Activated T-helper 9 cell treated with anti-CD3 and anti-CD28 coated beads, Interleukin-2, amount 50 U/mL, for 16 hours (primary cell): ENCODE measurements around the gene AMOTL2.

Source experiments
- DNase-seq: peaks from one replicate; pipeline ENCODE4 v3.0.0-alpha.2; 2020; ENCODE audit warnings: low read depth

AMOTL2 gene

DNA sequence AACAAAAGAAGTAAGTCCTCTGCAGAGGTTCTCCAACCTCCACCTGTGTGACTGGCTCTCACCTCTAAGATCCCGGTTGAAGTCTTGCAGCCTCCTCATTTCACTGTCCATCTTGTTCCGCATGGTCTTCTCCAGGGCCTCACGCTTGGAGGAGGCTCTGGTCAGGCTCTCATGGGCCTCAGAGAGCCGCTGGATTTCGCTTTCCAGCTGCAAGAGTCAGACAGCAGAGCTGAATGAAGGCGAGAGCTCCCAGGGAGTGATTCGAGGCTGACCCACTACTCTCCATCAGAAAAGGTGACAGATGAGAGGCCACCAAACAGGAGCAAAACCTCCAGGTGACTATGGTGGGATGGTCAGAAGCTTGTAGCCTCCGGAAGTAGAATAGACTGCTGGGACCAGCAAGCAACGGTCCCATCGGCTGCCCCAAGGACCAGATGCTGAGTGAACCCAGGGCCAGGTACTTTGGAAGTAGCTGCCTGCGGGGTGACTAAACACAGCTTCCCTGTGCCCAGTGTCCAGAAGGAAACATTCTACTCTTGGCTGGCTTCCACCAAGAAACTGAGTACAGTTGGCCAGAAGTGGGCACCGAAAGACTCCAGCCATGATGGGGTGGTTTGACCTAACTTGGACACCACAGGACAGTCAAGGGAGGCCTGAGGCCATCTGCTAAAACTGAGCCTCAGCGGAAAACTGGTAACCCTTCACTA lies 7.9 kb downstream of the AMOTL2 start:
- DNase-seq, result no peak

DNA sequence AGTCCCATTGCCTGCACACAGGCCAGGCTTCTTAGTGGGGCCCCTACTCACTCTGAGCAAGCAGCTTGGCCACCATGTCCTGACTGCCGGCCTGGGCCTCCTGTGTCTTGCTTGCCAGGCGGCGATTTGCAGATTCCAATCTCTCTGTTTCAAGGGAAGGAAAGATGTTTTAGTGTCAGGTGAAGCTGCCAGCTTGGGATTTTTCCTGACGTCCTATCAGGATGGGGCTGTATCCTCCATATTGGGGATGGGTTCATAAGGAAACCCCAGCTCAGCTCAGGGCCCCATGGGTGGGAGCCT lies 8.5 kb downstream of the AMOTL2 start:
- no peak for DNase-seq

DNA sequence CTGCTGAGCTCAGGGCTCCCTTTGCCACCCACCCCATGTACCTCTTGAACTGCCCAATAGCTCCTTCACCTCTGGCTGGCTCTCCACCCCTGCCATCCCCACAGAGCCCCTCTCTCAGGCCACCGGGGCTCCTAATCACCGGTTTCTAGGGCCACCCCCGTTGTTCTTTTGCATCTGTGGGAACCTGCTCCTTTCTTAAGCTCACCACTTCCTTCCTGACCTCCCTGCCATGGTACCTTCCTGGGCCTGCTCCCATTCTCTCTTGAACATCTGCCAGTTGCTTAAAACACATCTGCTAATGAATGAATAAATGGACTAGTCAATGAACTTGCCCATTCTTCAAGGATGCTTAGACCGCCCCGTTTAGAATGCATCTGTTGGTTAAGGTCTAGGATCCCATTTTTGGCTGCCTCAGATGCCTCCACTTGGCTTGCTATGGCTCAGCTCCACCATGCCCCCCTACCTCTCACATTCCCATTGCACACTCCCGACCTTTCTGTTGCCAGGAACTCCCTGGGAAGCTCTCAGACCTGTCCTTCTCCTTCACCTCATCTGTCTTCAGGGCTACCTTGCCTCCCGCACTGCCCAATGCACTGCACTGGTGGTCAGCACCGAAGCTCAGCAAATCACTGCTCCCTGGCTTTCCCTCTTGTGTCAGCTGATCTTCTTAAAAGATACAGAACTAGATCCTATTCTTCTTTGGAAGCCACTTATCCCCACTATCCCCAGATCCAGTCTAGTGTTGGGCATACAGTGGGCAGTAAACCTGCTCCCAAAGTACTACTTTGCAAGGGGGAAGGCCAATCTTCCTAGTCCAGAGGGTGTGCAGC lies 9.1 kb downstream of the AMOTL2 start:
- DNase-seq, result no peak

DNA sequence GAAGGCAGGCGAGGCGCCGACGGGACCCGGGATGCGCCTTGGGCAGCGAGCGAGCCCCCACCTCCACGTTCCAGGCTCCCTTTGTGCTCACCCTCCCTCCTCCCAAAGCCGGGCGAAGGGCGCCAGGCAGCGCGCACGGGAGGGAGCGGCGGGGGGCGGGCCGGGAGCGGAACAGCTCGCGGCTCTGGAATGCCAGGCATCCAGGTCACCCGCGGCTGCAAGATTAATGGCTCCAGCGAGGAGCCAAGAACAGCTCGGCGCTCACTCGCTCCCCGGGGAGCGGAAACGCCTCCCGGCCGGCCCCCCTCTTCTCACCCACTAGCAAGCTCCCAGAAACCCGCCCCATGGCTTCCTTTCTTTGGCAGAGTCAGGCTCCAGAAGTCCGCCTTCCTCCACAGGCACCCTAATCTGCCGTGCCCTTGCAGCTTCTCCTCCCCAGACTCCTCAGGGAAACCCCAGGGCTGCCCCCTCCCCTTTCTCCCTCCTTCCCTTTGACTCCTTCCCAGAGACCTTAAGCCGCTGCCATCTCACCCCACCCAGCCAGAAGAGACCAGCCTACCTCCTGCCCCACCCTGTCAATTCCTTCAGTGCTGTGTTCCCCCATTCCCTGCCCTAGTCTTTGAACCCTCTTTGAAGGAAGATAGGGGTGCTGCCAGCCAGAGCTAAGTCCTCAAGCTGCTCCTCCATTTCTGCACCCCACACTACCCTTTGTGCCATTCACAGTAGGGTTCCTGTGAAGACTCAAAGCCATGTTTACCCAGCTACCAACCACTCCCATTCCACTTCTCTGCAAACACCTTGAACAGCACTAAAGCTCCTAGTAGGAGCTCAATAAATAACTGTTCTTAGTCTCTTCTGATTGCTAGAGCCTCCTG lies 9.9 kb downstream of the AMOTL2 start:
- no peak for DNase-seq

DNA sequence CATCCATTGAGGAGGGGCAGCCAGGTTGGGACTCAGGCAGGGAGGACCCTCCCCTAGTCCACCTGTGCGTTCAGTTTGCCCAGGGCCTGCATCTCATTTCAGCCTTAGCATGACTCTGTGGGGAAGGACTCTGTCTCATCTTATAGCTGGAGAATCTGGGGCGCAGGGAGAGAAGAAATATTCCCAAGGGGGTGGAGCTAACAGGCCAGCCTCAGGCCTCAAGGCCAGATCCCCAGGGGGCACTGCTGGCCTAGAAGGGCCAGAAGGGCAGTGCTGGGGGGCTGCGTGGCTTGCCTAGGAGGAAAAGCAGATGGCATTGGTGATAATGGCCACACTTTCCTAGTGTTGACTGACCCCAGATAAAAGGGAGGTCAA lies 10.9 kb downstream of the AMOTL2 start:
- DNase-seq, result no peak

DNA sequence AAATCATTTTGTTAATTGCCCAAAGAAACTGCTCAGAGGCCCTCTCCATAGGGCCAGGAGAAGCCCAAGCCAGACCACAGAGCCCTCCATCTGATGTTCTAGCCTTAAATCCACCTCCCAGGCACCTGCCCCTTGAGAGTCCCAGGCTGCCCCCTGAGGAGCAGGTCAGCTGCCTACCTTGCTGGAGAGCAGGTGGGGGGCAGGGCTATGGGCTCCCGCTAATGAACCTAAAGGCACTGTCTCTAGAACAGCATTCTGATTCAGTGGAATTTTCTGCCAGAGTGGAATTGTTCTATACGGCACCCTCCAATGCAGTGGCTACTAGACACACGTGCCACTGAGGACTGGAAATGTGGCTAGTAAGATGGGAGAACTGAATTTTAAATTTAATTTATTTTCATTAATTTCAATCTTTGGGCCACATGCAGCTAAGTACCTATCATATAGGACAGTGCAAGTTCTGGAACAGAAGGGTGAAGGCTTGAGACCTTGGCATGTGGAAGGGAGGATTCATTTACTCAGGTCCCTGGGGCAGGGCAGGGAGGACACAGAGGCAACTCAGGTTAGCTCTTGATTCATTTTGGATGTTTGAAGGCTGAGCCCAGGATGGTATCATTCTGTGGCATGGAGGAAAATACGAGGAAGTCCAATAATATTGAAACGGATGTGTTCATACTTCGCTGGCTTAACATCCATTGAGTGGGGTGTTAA lies 11.4 kb downstream of the AMOTL2 start:
- DNase-seq, result no peak

DNA sequence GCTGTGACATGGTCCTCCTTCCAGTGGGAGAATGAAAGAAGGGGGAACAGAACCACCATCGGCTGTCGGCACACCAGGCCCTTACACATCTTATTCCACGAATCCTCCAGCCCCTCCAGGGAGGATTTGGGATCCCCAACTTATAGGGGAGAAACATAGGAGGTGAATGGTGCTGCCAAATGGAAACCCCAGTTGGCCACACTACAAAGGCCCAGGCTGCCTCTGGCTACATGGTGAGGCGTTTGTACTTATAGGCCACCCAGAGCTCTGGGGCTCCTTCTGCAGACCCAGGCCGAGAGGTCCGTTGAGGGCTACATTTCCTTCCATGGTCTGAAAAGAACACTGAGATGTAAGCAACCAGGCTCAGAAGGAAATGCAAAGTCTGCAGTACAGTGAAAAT lies 12.0 kb downstream of the AMOTL2 start:
- DNase-seq, result no peak

DNA sequence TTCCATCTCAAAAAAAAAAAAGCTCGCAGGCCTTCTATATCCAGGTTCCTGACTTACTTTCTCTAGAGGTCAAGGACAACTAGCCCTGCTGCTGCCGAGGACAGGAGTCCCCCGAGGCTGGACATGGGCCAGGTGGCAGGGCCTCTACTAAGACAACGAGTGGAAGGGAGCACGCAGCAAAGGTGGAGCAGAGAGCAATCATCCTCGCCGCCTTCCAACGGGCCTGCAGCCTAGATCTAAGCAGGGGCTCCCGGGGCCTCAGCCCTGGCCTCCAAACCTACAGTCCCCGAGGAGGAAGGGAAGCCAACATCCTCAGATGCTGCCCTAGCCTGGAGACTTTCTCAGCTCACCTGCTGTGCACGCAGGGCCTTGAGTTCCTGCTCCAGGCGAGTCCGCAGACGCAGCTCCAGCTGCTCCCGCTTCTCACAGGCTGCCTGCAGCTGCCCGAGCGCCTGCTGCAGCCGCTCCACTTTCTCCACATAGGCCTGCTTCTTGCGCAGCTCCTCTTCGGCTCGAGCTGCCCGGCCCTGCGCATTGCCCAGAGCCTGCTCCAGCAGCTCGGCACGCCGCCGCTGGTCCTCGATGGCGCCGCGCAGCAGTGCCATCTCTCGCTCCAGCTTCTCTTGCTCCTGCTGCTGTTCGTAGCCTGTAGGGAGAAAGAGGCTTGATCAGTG lies 12.9 kb downstream of the AMOTL2 start:
- no peak for DNase-seq

DNA sequence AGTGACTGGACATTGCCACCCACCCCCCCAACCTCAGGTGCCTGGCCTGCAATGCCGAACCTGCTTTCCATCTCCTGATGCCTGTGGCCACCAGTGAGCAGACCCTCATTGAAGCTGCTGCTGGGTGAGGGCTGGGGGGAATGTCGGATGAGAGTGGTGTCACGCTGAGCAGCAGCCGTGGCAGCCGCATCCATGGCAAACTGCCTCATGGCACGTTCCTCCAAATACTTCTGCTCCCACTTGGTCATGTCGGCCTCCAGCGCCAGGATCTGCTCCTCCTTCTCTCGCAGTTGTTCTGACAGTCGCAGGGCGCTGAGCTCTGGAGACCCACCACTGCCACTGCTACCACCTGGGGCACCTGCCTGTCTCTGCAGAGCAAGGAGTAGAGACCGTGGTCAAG lies 14.2 kb downstream of the AMOTL2 start:
- no peak for DNase-seq

DNA sequence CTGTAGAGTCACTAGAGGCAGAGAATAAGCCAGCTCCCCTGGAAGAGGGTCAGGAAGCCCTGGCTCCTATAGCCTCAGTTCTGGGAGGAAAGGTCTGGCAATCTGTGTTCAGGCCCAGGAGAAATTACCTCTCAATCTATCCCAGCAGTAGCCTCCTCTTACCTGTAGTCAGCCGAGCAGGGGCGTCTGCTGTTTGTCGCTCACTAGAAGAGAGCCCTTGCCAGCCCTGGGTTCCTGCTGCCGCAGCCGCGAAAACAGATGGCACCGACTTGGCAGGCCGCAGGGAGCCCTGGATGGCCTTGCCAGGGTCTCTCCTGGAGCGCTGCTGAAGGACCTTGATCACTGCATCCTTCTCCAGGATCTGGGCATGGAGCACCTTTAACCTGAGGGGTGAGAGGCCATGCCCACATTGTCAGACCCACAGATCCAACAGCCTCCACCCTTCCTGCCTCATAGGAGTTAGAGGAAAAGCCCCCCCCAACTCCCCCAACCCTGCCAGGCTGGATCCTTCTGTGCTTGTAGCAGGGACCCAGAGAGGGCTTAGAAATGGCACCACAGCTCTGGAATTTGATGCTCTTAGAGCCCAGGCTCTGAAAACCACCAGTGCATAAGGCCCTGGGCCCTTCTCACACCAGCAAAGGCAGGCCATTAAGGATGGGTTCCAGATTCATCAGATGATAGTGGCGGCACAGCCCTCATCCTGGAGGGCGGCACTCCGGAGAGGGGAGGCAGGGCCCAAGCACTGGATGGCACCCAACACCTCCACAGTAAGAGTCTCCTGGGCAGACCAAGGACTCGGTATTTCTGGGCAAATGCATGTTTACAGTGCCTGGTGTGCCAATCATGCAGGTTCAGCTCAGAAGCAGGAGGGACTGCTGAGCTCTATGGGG lies 14.9 kb downstream of the AMOTL2 start:
- no peak for DNase-seq

DNA sequence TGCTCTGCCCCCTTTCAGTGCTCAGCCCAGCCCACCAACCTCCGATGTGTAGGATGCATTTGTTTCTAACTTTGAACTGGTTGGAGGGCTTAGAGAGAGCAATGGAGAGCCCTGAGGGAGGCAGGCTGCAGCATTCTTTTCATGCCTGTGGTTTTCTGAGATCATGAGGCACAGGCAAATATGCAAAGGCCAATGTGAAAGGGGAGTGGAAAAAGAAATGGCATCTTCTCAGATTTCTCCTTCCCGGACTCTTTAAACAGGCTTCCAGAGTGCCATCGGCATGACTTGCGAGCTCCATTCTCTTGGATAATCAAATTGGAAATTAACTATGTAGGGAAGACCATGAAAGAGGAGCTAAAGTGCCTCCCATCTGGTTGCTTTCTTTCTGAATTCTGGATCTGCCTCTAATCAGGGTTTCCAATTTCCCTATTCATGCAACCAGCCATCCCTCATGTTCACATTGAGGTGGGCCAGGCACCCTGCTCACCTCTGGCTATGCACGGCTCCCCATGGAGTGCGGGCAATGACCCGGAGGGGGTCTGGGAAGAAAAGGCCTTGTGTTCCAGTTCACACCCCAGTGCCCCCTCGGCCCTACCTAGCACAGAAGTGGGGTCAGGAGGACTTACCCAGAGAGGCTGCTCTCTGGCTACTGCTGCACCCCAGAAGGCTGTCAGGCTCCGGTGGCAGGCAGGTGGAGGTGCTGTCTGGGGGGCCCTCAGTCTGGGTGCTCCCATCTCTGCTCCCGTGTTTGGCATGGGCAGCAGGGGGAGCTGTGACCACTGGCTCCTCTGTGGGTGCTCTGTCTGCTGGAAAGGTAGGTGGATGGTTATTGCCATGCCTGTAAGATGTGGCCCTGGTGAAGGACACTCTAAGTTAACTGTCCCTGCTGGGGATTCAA lies 16.1 kb downstream of the AMOTL2 start:
- DNase-seq, result no peak

DNA sequence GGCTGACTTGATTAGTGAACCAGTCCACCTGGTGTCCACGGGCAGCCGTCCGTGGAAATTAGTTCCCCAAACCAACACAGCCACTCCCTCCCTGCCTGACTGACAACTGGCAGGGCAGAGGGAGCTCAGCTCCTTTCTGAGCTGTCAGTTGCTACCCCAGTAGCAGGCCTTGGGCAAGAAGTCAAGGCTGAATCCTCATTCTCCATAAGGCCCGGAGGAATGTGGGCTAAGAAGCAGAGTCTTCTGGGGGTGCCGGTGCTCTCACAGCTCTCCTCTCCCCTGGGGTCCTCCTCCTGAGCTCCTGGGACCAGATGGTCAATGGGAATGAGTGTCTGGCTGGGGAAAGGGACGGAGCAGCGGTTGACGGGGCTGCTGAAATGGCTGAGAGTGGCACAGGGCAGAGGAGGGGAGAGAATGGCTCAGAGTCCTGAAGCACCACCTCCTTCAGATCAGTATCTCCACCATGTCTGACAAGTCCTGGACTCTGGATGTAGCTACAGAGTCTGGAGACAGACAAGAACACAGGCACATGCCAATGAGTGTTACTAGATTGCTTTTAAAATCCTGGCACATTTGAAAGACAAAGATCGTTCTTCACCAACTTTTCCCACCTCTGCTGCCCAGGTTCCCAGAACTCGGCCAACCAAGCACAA lies 16.9 kb downstream of the AMOTL2 start:
- DNase-seq, result no peak

DNA sequence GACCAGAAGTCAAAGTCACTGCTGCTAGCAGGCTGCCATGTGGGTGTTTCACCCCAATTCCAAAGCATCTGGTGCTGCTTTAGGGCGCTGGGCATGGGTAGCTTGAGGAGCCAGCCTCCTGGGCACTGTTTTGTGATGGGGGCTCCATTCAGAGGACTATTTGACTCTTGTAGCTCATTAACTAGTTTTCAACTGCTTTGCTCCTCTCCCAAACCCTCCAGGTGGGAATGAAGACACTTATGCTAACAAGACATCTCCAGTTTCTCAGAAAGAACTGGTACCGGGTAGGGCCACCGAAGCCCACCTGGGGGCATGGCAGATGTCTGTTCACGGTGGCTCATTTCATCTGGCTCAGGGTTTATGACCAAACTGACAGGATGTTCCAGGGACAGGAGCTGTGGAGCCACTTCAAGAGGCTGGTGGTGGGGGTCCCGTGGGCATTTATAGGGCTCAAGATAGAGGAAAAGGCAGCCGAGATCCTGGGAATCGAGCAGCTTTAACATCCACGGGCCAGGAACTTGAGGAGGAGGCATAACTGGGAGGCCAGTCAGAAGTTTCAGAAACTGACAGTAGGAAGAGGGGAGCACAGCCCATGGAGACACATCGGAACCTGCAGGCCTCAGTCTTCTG lies 17.7 kb downstream of the AMOTL2 start:
- DNase-seq, result no peak

DNA sequence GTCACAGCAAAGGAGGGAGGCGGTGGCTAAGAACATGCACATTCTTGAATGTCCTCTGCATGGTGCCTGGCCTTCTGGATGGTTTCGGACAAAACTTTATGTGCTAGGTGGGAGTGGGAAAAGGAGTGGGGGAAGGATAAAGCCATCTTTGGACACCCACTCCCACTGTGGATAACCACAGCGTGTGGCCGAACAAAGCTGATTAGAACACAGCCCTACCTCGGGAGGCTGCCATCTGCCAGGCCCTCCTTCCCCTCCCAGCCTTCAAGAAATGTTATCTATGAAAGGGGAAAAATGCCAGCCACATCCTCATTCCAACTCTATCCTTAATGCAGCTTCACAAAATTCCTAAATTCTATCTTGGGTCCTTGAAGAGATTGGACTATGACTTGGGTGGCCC lies 18.8 kb downstream of the AMOTL2 start:
- DNase-seq, result no peak

DNA sequence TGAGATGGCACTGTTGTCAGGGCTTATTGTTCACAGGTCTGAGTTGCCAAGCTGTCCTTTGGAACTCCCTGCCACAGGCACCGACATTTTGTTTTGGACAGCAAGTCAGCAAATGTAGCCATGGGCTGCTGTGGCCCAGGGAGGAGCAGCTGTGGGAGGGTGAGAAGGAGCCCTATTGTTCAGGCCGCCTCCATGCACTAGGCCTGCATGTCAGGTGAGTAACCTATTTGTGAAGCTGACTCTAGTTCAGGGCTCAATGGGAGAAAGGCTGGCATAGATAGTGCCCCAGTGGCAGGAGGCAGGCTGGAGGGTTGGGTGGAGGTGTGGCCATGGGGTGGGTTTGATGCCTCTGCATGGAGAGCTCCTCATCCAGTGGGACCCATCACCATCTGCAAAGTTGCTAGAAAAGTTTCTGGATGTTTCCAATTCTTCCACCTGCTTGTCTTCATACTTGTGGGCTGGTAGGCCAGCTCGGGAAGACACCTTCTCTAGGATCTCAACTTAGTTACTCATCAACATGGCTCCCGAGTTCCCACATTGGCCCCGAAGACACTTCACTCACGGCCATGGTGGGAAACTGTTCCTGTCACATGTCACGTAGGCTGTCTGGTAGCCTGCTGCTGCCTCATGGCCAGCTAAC lies 19.5 kb downstream of the AMOTL2 start:
- DNase-seq, result no peak

DNA sequence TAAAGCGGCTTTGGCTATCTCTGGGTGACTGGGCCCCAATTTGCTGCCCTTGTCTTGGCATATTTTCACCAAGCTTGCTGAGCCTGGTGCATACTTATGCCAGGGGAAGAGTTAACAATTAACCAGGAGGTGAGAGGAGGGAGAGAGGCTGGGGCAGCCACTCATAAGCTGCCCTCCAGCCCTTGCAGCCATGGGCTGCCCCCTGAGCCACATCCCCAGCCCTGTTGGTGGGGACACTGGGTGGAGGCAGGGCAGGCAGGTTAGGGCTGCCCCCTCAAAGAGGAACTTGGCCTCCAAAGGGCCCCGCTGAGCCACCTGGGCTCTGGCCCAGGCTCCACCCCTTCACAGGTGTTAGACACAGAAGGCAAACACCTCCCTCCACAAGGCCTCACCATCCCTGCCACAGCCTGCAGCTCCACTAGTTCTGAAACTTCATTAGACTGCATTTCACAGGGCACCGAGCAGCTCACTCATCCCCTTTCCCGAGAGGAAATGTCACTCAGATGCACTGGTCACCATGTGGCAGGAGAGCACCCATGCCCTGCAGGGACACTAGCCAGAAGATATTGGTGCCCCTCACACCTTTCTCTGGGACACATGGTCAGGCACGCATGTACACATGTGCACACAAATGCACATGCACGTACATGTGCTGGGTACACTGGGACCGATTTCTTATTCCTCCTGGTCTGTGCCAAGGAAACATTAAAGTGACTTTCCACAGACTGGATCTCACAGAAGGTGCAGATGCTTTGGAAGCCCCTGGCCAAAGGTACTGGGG lies 20.2 kb downstream of the AMOTL2 start:
- no peak for DNase-seq

DNA sequence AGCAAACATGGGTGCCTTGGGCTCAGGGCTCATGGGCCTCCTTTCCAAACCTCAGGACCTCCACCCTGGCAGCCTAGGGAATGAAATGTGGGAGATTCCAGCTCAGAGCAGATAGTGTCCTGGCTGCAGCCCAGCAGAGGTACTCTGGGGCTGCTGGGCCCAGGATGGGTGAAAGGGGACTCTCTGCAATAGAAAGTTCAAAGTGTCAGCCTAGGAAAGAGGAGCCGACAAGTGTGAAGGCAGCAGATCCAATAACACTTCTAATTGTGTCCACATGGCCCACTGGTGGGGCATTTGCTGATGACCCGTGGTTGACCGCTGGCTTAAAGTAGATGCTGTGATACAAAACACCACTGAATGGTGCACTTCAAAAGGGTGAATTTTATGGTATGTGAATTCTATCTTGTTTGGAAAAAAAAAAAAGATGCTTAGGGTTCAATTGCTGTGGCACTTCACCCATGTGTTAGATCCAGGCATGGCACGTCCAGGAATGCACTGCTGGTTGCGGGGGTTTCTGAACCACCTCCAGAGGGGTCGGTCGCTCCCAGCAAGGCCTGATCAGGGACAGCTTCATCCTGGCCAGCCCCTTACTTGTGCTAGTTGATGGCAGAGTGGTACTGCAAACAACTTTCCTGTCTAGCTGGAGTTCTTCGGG lies 20.9 kb downstream of the AMOTL2 start:
- DNase-seq, result no peak
